Measurements from ENCODE around the gene EPHB4. TPM values are rescaled to one million over a fixed set of nuclear protein-coding genes. Genes with fewer than 3 reads are reported as not detected.

EPHB4 gene
- total and polyA plus RNA-seq, 2 experiments from 2014 or later, result 23.3 to 164 TPM

GRCh38 chr7:100824499-100825214 lies 2.7 kb downstream of the EPHB4 start:
- peaks cover 27% of the 10 kb centered on the region for H3K36me3 ChIP-seq (ENCODE audit: insufficient read depth)
- H3K4me3 Mint-ChIP-seq, result peak overlapping the region; percentile 97
- H3K4me1 Mint-ChIP-seq, result peaks cover 23% of the 10 kb centered on the region
- H3K4me2 ChIP-seq, result peak overlapping the region; percentile 100
- peaks cover 15% of the 10 kb centered on the region; the same call in 1 of the 2 replicates for H3K4me1 ChIP-seq (ENCODE audit: insufficient read depth)
- no peaks in the 10 kb centered on the region for H3K27me3 ChIP-seq (ENCODE audit: insufficient read depth)
- peaks cover 7% of the 10 kb centered on the region; the same call in 1 of the 2 replicates for H3F3A ChIP-seq (replicated peaks; ENCODE audit: low read depth)
- H3K9me2 ChIP-seq (ENCODE audit: insufficient read depth), result no peaks in the 10 kb centered on the region
- H3K27ac Mint-ChIP-seq, result no peak overlapping the region; the same call in 1 of the 2 replicates
- ATAC-seq (no peak), DNase-seq (ENCODE audit: low spot score) (peak; percentile 20)
- H3K4me3 ChIP-seq, result peak overlapping the region; percentile 98
- peaks cover 27% of the 10 kb centered on the region for H4K20me1 ChIP-seq (replicated peaks; ENCODE audit: insufficient read depth)
- no peak for TF ChIP-seq CTCF (conservative IDR thresholded peaks at IDR 0.05; ENCODE audit: low read depth in 2 of 2)
- no peak for TF ChIP-seq ZNF462 (CRISPR knock-in tag; IDR thresholded peaks at IDR 0.05)
- TF ChIP-seq JUNB (IDR thresholded peaks at IDR 0.05; ENCODE audit: unreplicated experiment), result no peak
- no peak for TF ChIP-seq ETS1 (IDR thresholded peaks at IDR 0.05)
- TF ChIP-seq EZH2phosphoT487 (IDR thresholded peaks at IDR 0.05; ENCODE audit: unreplicated experiment), result no peak
- no peak for TF ChIP-seq EZH2 (IDR thresholded peaks at IDR 0.05; ENCODE audit: low read depth, unreplicated experiment)
- no peak for TF ChIP-seq ZNF114 (CRISPR knock-in tag; IDR thresholded peaks at IDR 0.05)
- TF ChIP-seq POLR2AphosphoS5 (IDR thresholded peaks at IDR 0.05; ENCODE audit: low read depth), result no peak
- TF ChIP-seq ZNF331 (CRISPR knock-in tag; IDR thresholded peaks at IDR 0.05; ENCODE audit: low read depth), result no peak
- no peaks in the 10 kb centered on the region for H3K9me3 Mint-ChIP-seq
- H3K79me2 ChIP-seq (replicated peaks; ENCODE audit: insufficient read depth), result peaks cover 46% of the 10 kb centered on the region
- H3K27me3 Mint-ChIP-seq (ENCODE audit: insufficient read depth, low read depth, poor library complexity), result peaks cover 21% of the 10 kb centered on the region
- no peak overlapping the region for H2AFZ ChIP-seq
- peaks cover 64% of the 10 kb centered on the region for H3K36me3 Mint-ChIP-seq (ENCODE audit: low read depth)
- peak overlapping the region; percentile 19; the same call in 1 of the 2 replicates for H3K27ac ChIP-seq (ENCODE audit: low read depth)

Measured in GM23338 (cell line).